Heart left ventricle (tissue), 13 donors: ENCODE measurements around the gene FNIP1.

Experiments used
- CTCF ChIP-seq, 12 donors: fragments of 200-600 bp; sonication (generic) in 4 of 12; IDR thresholded peaks; one replicate each; pipeline versions ENCODE4 v1.5.0 to v1.8.0; 2018 to 2022; ENCODE audit warnings: antibody characterized with exemption in 12 of 12, mild to moderate bottlenecking in 5 of 12
- POLR2A ChIP-seq, 2 donors: fragments of 450-650 bp; IDR thresholded peaks; one replicate each; pipeline ENCODE4 v1.6.1; 2017; ENCODE audit warnings: antibody characterized with exemption in 2 of 2, mild to moderate bottlenecking in 2 of 2, moderate library complexity in 2 of 2
- donor health status: ischemic (EF 13 %, LVEDD 7.1; RV severe dilation, severe dysfunction).
- donor health status: DM: no; HTN: yes; CAD: no.
- donor health status: DM: no; HTN: no; CAD: no.
- donor health status: ischemic (EF 25% LVEDD 6.9; RV normal size, moderate dysfunction).
- donor health status: ischemic (EF 25% LVEDD 5.7; RV mildly dilated, moderate dysfunction).
- donor health status: ischemic (EF 35%, LVEDD 5.7; RV mildly dilated, moderate dysfunction).
- donor health status: nonischemic (EF 11% LVEDD 7.7; RV severe dilation, severe dysfunction).
- donor health status: DM: yes; HTN: yes; CAD: no.
- donor health status: PGD.
- donor health status: ischemic (EF 29% LVEDD 5.4; RV normal size, mild dysfunction).
- donor health status: nonischemic (EF 23%, LVEDD 6.1; RV moderate dilation, normal function).

- TF ChIP-seq CTCF (IDR thresholded peaks at IDR 0.05) (no peak), POLR2A (IDR thresholded peaks at IDR 0.05) (no peak)
Observed at GRCh38 chr5:131758520-131758900, 38.3 kb downstream of the FNIP1 start.
